Endothelial cell of umbilical vein (primary cell): ENCODE measurements around the gene PCSK9. TPM values are rescaled to one million over a fixed set of nuclear protein-coding genes. Genes with fewer than 3 reads are reported as not detected.

Experiments
- polyA plus RNA-seq, 4 experiments: library from polyadenylated mRNA; depleted of rRNA in 3 of 4; stranded (reverse) in 3 of 4; unstranded in 1 of 4; fragments of >200 nt; gene quantifications; 2 replicates each; pipeline versions ENCODE4 v1.2.1 to v1.2.3, GENCODE V29; 2011 to 2012; ENCODE audit warnings: missing spikeins in 1 of 4
- total RNA-seq: library from RNA; stranded (reverse); gene quantifications from 2 replicates; pipeline ENCODE4 v1.2.3, GENCODE V29; 2021

The PCSK9 gene
- total and polyA plus RNA-seq, 2 donors (not counting 3 experiments of a cell fraction or from before 2014, with no cell fraction given), result 0.17 to 0.35 TPM

Other genes starting within 250 kb of the PCSK9 start
- not detected in 2 replicates for gene TTC22, start 238.2 kb upstream of the PCSK9 start, total RNA-seq
- gene TTC22, start 238.2 kb upstream of the PCSK9 start, polyA plus RNA-seq, result not detected in 2 replicates
- 223 and 229 TPM in 2 replicates for gene DHCR24, start 152.4 kb upstream of the PCSK9 start, total RNA-seq
- gene DHCR24, start 152.4 kb upstream of the PCSK9 start, polyA plus RNA-seq, result 214 and 239 TPM in 2 replicates
- gene TMEM61, start 58.9 kb upstream of the PCSK9 start, total RNA-seq, result not detected in 2 replicates
- gene TMEM61, start 58.9 kb upstream of the PCSK9 start, polyA plus RNA-seq, result not detected in 2 replicates
- not detected in 2 replicates for gene BSND, start 40.6 kb upstream of the PCSK9 start, total RNA-seq
- gene BSND, start 40.6 kb upstream of the PCSK9 start, polyA plus RNA-seq, result not detected in 2 replicates
- 30.0 and 32.6 TPM in 2 replicates for gene USP24, start 175.8 kb downstream of the PCSK9 start, total RNA-seq
- gene USP24, start 175.8 kb downstream of the PCSK9 start, polyA plus RNA-seq, result 7.4 and 8.2 TPM in 2 replicates